HG03469 (cell line): ENCODE measurements around the gene GNG13.
"Not testable (repeated sequence)": the region's sequence is repeated elsewhere in the genome, so short reads cannot be mapped to it uniquely, and the experiment has no call there.

ENCODE experiments used
- ATAC-seq: cut with Tn5 transposase; IDR thresholded peaks from one replicate; pipeline ENCODE4 v1.9.1; 2021; ENCODE audit warnings: mild to moderate bottlenecking, moderate library complexity, moderate number of reproducible peaks; ENCODE audit not compliant: unreplicated experiment

Gene GNG13

GRCh38 chr16:764848-765487 is 35.6 kb downstream of the GNG13 start:
- ATAC-seq = no peak

- ATAC-seq = no peak
These were observed 36.3 kb downstream of the GNG13 start for GRCh38 chr16:764184-764750.

GRCh38 chr16:763369-764183 is 37.0 kb downstream of the GNG13 start:
- no peak for ATAC-seq

GRCh38 chr16:762595-763268 is 37.8 kb downstream of the GNG13 start:
- no peak for ATAC-seq

GRCh38 chr16:761625-762513 is 38.7 kb downstream of the GNG13 start:
- ATAC-seq = no peak

- no peak for ATAC-seq
These were observed 39.8 kb downstream of the GNG13 start, which contains the start of gene MSLN for GRCh38 chr16:760545-761343. TSS of gene MSLN (plus strand) at chr16:760734. CDS start at chr16:762681, 1,947 bp downstream.

- no peak for ATAC-seq
These were observed 40.5 kb downstream of the GNG13 start for GRCh38 chr16:760065-760464.

GRCh38 chr16:759110-759910 is 41.2 kb downstream of the GNG13 start:
- no peak for ATAC-seq

GRCh38 chr16:756428-756827 is 44.1 kb downstream of the GNG13 start:
- ATAC-seq = no peak

- ATAC-seq = no peak
These were observed 45.9 kb downstream of the GNG13 start for GRCh38 chr16:754656-755055.

GRCh38 chr16:754121-754607 is 46.4 kb downstream of the GNG13 start:
- ATAC-seq = not testable (repeated sequence)

- ATAC-seq = no peak
These were observed 48.6 kb downstream of the GNG13 start for GRCh38 chr16:752007-752312.

- ATAC-seq = no peak
These were observed 49.2 kb downstream of the GNG13 start for GRCh38 chr16:751152-752006.

GRCh38 chr16:750485-750884 is 50.0 kb downstream of the GNG13 start:
- no peak for ATAC-seq

- ATAC-seq = no peak
These were observed 51.5 kb downstream of the GNG13 start for GRCh38 chr16:749010-749409.
